D341Med (cell line): Measurements from ENCODE around the gene HDHD5.
"Not testable (repeated sequence)": the region's sequence is repeated elsewhere in the genome, so short reads cannot be mapped to it uniquely, and the experiment has no call there.

ENCODE experiments used
- DNase-seq: peaks from one replicate; pipeline ENCODE4 v3.0.0; 2012; ENCODE audit warnings: low spot score

Gene HDHD5

DNA sequence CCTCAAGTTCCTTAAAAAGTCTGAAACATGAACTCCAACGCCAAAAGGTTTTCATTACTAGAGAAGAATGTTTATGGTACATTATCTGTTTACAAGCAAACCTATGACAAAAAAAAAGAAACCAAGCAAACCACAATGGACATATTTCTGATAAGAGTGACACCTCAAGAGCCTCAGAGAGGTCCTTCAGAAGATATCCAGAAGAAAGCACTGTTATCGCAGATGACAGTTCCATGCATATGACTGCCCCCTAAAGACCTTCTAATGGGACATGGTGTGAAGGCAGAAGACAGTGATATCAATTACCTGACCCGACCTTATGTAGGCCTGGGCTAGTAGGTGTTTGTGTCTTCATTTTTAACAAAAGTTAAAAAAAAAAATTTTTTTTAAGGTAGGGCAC is 3.1 kb downstream of the HDHD5 start:
- no peak for DNase-seq

DNA sequence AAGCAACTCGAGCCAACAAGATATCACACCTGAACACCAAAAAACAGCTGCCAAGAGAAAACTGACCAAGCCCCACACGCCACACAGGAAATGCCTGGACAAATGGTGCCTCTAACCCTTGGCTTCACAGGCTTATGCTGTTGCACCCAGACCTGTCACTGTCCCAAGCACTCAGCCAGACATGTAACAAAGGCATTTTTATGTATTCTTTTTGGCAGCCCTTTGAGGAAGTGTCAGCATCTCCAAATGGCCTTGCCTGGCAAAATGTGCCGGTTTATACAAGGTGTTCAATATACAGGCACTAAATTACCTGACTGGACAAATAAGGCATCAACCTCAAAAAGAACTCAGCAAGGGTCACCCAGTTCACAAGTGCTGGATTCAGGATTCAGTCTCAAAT is 6.1 kb downstream of the HDHD5 start:
- DNase-seq = no peak

DNA sequence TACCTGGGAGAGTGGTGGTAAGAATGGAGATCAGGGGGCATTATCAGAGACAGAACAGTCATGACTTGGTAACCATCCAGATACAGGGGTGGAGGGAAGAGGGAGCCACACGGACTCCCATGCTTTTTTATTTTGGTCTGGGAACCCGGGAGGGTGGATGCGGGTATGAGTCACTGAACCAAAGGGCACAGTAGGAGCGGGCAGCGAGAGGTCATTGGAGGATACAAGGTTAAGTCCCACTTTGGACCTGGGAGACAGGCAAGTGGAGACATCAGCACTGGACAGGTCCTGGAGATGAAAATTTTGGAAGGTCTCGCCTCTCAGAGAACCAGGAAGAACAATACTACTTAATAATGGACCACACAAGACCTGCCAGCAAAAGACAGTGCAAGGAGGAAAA is 6.7 kb downstream of the HDHD5 start:
- DNase-seq = no peak

DNA sequence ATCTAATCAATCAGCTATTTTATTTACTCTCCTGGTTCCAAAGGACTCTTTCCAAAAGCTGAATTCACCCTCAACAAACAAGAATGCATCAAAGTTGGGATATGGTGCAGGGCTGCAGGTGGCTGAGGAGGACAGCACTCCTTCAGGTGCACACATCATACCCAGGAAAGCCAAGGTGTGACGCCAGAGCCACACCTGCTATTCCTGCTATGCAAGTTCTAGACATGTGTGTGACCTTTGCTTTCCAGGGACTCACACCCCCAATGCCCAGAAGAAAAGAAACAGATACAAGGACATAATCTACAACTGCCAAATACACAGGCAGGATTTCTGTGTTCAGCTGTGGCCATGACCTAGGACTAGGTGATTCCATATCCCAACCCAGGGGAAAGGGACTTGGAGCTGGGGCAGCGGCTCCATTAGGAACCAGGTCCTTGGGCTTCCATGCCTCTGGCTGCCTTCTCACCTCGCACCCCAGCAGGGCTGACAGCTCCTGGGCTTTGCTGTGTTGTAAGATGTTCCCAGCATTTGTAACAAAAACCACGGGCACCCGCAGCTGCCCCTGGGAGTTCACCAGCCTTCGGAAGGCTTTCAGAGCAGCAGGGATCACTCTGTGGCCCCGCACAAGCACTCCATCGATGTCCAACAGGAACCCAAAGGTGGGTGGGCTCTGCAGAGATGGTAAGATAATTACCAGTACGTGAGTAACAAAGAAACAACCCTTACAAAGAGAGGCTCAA is 9.8 kb downstream of the HDHD5 start:
- DNase-seq = no peak

DNA sequence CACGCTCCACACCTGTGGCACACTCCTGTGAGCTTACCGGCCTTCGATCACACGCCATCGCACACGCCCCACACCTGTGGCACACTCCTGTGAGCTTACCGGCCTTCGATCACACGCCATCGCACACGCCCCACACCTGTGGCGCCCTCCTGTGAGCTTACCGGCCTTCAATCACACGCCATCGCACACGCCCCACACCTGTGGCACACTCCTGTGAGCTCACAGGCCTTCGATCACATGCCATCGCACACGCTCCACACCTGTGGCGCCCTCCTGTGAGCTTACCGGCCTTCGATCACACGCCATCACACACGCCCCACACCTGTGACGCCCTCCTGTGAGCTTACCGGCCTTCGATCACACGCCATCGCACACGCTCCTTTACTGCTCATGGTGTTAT is 11.6 kb downstream of the HDHD5 start:
- DNase-seq = not testable (repeated sequence)

DNA sequence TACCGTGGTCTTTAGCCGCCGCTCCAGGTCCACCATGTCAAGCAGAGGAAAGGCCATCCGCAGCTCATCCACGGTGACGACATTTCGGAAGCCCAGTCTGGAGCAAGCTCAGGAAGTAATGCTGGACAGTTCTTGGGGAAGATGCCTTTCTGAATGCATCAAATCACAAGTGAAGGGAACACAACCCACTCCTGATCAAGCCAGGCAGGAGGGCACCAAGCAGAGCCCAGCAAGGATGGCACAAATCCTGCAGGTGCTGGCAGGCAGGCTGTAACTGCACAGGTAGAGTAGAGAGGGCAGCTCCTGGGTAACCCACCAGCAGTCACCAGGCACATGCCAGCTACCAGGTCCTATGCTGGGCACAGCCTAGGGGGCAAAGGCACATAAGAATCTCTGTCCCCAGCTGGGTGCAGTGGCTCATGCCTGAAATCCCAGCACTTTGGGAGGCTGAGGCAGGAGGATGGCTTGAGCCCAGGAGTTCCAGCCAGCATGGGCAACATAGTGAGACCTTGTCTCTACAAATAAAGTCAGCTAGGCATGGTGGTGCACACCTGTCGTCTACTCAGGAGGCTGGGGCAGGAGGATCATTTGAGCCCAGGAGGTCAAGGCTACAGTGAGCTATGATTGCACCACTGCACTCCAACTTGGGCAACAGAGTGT is 13.9 kb downstream of the HDHD5 start:
- DNase-seq = no peak

DNA sequence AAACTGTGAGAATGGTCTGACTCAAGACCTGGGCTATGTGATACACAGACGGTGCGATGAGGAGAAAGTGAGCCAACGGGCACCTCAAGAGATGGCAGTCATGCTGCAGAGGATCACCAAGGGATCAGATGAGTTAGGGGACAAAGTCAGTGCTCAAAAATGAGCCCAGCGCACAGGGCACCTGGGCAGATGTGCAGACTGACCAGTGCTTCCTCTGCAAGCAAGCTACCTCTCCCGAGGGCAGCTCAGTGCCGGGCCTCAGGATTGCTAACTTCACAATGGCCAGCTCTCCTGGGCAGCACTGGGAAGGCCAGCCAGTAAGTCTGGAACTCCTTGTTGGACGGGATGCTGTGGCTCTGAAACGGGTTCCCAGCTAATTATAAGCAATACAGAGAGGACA is 15.3 kb downstream of the HDHD5 start:
- peak; percentile 10 for DNase-seq

DNA sequence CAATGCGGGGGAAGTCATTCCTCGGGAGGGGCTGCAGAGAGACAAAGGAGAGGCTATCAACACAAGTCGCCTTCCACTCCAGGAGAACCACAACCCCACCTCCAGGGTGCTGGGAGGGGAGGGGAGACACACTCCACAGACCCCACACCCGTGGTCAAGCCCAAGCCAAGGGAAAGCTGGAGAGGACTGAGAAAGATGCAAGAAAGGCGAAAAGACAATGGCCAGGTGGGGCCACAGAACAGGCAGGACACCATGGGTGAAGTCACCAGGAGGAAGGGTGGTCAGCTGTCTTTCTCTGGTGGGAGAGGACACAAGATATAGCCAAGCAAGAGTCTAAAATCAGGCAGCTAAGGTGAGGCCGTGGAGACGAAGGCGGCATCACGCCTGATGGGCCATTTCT is 16.0 kb downstream of the HDHD5 start:
- DNase-seq = no peak

DNA sequence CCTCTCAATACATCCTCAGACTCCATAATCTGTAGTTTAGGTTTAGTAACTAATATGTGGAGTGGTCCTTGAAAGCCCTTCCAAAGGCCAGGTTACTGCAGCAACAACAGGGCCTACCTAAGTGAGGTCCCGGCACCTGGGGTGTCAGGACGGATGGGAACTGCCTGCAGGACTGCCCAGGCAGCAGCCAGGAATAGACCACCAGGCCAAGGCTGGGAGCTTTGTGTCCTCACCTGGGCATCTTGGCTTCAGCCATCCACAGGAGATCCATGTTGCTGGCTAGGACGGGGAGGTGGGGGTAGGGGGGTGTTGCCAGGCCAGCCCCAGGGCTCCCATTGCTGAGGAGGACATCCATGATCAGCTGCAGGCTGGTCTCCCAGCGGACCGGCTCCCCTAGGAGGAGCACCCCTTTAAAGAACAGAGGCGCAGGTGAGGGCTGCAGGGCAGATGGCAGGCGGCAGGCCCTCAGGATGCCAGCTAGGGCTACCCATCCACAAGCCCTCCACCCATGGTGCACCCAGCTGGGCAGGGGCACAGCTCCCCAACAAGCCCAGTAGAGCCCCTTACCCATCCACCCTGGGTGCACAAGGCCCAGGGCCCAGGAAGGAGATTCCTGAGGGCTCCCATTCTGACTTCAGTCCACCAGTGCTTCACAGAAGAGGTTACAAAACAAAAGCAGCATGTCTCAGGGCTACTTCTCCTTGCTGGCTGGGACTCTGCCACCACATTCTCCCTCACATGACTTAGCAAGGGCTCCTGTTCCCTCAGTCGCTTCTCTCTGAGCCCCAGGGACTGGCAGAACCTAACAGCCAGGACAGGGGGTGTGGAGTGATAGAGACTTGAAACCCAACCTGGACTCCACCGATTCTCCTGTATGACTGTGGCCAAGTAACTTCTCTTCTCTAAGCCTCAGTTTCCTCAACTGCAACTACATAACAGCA is 18.0 kb downstream of the HDHD5 start:
- no peak for DNase-seq

DNA sequence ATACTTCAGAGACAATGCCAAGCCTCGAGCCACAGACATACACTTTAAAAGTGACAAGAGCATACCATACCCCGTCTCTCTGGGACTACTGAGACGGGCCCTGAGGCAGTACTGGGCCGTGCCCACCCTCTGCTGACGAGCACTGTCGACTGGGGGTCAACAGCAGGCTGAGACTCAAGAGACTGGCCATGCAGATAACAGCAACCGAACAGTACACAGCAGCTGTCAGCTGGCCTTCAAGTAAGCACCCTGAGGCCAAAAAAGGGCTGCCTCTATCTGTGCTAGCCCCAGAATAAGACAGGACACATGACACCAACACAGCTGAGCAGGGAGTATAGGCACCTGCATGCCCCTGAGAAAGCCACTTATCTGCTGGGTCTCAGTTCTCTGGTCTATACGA is 19.1 kb downstream of the HDHD5 start:
- DNase-seq = no peak

DNA sequence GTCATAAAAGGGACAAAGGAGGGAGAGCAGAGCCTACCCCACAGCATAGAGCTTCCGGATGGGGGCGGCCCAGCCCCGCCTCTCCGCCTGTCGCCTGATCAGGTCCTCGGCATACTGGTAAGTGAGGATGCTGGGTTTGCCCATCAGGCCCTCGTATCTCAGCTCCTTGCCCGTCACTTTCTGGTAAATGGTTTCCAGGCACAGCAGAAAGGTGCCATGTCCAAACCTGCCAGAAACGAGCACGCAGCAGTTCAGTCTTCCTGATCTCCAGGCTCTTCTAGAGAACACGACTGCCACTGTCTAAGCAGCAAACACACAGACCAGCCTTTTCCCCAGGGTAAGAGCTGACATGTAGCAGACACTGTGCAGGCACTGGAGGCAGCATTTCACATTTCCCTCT is 20.6 kb downstream of the HDHD5 start:
- no peak for DNase-seq

DNA sequence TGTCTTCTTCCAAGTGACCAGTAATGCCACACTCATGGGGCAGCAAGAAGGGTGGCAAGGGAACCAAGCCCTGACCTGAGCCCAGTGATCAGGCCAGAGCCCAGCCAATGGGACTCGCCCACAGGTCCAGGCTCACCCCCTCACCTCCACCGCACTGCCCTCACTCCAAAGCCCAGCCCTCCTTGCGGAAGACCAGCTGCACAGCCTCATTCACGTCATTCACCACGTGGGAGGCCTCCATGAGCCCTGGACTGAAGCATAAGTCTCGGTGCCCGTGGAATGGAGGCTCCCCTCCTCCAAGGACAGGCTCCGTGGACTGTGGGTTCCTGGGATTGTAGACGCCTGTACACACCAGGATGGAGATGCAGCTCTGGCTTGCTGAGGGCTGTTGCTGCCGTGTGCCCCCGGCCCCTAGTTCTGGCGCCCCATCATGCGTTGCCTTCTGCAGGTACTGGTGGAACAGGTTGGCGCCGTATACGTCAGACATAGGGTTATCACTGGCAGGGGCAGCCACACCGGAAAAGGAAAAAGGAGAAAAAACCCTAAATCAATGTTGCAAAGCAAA is 21.1 kb downstream of the HDHD5 start:
- DNase-seq = no peak

DNA sequence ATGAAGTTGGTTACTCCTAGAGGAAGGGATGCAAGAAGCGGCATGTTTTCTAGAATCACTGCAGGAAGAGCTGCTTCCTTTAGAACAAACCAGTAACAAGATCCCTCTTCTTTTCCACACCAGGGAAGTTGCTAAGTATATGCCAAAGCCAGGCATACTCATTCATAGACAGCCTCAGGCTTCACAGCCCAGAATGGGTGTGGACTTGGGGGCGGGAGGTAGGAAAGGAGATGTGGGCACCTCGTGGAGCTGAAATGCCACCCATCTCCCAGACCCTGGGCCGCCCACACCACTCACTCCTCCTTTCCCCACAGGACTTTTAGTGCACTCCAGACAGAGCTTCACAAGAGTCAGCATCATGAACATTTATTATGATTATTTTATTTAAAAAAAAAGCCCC is 21.9 kb downstream of the HDHD5 start:
- DNase-seq = no peak

DNA sequence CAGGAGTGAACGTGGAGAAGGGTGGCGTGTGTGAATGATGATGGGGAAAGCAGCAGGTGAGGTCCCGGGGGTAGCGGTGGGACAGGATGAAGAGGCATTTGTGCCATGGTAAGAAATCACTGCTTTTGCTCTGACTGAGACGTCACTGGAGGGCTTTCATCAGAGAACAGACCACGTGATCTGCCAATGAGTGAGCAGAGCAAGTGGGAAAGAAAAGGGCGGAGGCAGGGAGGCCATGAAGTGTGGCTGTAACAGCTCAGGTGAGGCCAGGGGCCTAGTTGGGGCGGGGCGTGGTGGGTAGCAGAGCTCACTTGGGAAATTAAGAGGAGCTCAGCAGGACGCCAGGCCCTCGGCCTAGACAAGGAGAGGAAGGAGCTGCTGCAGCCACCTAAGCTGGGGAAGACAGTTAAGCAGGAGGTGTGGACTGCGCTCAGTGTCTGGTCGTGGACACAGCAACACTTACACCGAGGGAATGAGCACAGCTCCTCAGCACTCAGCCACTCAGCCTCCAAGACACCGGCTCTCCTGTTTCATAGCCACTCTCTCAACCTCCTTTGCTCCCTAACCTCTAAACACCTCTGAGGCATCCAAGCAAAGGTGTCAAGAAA is 23.8 kb downstream of the HDHD5 start:
- no peak for DNase-seq

DNA sequence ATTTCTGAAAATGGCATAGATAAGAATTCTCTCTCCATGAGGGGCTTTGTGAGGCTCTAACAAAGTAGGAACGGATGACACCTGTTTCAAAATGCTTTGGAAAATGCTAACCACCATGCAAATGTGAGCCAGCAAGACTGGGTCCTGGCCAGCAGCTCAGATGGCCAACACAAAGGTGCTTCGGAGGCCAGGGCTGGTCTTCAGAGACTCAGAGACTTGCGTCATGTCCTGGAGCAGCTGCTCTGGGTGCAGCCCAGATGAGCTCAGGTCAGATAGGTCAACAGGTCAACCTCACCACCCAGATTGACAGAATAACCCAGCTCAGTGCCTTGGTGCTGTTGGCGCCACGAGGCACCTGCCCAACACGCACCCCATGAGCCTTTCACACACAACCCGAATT is 25.9 kb downstream of the HDHD5 start:
- DNase-seq = no peak

DNA sequence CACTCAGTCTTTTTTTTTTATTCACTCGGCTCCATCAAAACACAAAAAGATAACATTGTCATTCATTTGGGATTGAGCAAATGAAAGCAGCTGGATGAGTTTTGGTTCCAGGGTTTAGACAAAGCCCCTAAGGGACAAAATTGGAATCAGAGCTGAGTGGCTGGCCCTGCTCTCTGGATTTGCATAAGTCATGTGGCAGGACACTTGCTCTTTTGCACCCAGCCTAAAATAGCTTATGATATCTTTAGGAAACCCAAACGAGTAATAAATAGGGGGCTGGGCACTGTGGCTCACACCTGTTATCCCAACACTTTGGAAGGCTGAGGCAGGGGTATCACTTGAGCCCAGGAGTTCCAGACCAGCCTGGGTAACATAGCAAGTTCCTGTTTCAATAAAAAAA is 27.0 kb downstream of the HDHD5 start:
- DNase-seq = no peak

DNA sequence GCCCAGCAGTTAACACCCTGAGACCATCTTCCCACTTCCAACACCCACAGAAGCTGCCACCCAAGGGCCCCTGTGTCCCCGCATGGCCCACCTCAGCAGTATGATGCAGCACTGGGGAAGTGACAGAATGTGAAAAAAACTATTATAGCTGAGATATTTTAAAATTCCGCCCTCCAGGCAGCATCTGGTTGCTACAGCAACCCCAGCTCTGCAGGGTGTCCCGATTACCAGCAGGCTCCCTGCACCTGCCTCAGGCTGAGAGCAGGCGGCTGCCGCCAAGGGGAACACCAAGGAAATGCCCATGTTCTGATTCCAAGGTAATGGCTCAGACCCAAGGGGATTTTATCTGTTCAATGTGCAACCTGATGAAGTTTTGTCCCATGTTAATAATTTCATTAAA is 27.4 kb downstream of the HDHD5 start:
- peak; percentile 62 for DNase-seq

DNA sequence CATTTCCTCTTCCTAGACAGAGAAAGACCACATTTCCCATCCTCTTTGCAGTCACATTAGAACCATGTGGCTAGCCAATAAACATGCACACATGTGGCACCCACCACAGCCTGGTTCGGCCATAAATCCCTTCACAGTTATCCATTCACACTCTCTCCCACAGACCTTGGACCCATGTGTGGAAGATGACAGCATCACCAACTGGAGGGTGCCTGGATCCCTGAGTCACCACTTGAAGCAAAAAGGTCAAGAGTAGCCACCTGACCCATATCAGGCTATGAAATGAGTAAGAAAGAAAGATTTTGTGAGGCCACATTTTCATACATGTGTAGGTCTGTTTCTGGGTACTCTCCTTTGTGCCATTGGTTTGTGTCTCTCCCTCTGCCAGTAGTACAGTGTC is 28.9 kb downstream of the HDHD5 start:
- DNase-seq = no peak

DNA sequence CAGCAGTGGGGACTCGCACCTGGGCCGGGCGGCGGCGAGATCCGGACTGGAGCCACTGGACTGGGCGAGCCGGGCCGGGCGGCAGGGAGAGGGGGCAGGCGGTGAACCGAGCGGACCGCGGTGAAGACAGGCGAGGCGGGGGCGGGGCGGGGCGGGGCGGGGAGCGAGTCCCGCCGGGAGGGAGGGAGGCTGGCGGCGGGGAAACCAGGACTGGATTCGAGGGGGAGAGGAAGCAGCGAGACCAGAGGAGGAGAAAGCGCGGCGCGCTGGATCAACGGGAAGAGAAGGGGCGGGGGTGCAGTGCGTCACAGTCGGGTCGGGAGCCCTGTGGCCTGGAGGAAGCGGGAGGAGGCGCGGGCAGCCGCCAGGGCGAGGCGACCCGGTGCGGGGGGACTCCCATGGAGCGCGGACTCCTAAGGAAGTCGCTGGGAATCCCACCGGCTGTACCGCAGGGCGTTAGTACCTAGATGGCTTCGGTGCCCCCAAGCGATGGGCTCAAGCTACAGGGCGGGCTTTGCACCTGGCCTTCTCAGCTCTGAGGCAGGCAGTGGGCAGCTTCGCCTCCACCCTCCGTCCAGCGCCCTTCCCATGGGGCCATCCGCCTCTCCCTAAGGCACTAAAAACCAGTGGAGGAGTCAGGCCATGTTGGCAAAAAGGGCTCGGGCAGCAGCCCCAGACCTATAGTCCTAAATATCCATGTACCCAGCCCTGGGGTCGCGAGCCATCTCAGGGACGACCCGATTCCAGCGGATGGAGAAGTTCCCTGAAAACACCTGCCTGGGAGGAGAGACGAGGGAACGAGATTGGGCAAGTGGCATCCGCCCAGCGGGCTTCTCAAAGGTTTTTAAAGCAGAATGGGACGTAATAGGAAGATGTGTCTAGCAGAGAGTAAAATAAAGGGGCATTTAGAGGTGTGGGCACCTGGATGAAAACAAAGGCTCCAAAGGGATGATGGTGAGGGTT is 37.6 kb downstream of the HDHD5 start, which contains the start of gene TMEM121B:
TMEM121B (minus strand) TSS at position 128 of the 963 bp plus-strand sequence. CDS start 233 bp downstream, outside the sequence.
- DNase-seq = peak; percentile 93

DNA sequence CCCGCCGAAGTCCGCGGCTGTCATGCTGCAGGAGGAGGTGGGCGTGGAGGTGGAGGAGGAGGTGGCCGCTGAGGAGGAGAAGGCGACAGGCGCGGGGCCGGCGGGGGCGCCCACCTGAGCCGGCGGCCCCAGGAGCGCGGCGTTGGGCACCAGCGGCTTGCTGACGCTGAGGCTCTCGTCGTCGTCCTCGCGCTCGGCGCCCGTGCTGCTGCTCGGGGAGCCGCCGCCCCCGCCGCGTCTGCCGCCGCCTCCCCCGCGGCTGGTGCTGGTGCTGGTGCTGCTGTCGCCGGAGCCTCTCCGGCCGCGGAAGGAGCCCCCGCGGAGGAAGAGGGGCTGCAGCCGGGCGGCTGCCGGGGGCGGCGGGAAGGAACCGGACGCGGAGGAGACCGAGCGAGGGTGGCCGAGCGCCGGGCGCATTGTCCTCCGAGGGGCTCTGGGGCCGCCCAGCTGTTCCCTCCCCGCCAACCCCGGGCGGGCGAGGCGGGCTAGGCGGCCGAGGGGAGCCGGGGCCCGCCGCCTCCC is 38.3 kb downstream of the HDHD5 start:
- DNase-seq = peak; percentile 82

DNA sequence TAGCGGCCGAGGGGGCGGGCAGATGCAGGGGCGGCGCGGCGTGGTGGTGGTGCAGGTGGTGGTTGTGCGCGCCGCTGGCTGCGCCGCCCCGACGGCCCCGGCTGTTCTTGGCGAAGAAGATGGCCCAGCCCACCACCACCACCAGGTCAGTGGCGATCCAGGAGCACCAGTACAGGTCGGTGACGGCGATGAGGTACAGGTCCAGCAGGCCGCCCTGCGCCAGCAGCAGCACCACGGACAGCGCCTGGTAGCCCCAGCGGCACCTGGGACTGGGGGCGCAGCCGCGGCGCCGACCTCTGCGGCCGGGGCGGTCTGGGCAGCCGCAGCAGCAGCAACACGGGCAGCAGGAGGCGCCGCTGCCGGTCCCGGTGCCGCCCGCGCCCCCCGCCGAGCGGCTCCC is 38.8 kb downstream of the HDHD5 start:
- no peak for DNase-seq
